OCI-M1 (cell line): ENCODE data around the gene DNM3.

ENCODE experiments used
- DNase-seq: peaks from one replicate; lab custom pipeline; 2025; lab: John Stamatoyannopoulos, UW

DNM3 gene

DNA sequence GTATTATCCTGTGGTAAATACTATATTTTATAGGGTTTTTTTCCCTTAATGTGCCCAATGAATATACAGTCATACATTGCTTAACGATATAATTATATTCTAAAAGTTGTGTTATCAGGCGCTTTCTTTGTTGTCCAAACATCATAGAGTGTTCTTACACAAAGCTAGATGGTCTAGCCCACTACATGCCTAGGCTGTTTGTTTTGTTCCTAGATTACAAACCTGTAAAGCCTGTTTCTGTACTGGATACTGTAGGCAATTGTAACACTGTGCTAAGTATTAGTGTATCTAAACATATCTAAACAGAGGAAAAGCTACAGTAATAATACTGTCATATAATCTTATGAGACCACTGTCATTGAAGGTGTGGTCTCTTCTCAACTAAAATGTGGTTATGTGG lies 336.6 kb downstream of the DNM3 start:
- DNase-seq = no peak

DNA sequence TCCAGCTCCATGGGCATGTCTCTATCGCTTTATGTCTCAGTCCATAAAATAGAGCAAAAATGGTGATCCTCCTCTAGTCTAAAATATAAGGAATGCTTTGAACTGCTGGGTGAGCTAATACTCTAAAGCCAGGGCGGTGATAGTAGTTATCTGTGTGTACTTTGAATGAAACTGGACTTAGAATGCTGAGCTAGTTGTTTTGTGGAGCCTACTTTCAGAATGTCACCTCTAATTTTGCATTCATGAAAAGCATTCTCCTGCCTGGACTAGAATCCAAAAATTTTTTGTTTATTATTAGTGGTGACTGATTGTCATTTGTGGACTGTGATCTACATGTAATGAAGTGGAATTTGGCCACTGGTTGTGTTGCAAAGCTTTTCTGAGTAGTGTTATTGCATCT lies 337.6 kb downstream of the DNM3 start:
- DNase-seq = no peak

DNA sequence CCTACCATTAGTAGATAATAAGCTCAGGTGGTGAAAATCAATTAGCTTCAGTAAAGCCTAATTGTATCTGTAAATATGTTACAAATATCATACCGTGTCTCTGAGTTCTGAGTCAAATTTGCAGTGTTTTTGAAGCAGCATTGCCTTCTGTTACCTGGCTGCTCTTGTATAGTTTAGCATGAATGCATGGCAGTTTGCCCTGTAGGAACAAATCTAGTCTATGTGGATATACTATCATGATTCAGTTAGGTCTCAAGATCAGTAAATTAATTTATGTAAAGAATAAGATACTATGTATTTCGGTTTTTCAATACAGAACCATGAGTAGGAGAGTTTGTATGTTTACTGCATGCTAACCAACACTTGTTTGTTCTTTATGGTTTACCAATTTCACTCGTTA lies 338.6 kb downstream of the DNM3 start:
- no peak for DNase-seq

DNA sequence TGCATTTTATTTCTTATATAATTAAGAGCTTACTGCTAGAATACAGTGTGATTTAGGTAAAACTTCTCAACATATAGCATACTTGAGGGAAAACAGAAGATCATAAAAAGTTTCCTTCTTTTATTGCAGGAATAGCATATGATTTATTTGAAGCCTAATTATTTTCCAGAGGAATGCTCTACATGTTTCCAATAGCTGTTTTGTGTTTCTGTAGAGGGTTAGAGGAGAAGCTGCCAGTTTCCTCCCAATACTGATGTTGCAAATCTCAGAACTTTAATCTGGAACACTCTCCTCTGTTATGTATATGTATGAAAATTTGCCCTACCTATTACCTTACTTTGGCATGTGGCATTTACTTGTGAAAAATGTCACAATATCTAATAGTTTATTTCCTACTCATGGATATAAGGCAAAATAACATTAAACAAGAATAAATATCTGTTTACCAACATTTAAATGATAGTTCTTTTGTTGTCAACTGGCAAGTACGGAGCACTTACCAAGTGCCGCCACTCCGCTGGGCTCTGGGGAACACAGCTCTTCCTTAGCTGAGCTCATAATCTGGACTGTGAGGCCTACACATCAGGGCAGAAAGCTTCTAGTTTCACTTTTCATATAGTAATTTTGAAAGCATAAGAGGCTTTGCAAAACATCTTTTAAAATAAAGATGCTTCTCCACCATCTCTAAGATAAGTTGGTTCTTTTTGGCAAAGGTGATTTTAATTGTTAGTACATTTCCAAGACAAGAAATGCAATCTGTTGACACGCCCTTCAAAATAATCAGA lies 339.4 kb downstream of the DNM3 start:
- peak; percentile 77 for DNase-seq

GRCh38 chr1:172184506-172185191 lies 343.4 kb downstream of the DNM3 start:
- no peak for DNase-seq

GRCh38 chr1:172185211-172185610 lies 343.9 kb downstream of the DNM3 start:
- peak; percentile 26 for DNase-seq

GRCh38 chr1:172185996-172186395 lies 344.7 kb downstream of the DNM3 start:
- peak; percentile 25 for DNase-seq

- DNase-seq = no peak
Observed at GRCh38 chr1:172201572-172201971, 360.3 kb downstream of the DNM3 start.

GRCh38 chr1:172203135-172203823 lies 362.0 kb downstream of the DNM3 start:
- DNase-seq = no peak

GRCh38 chr1:172203902-172204301 lies 362.6 kb downstream of the DNM3 start:
- no peak for DNase-seq

GRCh38 chr1:172206256-172206655 lies 365.0 kb downstream of the DNM3 start:
- DNase-seq = no peak

DNA sequence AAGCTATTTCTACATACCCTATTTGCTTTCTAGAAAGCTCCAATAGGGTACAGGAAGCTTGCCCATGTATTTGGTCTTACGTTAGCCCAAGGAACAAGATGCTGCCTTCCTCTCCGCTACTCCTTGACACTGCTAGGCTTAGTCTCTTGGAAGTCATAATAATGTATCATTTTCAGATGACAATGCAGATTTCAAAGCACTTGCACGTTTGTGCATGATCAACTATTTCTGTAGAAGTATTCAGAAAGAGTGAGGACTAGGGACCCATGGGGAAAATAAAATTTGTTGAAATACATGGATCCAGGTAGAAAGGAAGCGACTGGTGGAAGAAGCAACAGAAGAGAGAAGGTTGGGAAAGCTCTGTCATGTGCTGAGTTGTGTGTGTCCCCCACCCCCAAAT lies 367.3 kb downstream of the DNM3 start:
- DNase-seq = no peak

DNA sequence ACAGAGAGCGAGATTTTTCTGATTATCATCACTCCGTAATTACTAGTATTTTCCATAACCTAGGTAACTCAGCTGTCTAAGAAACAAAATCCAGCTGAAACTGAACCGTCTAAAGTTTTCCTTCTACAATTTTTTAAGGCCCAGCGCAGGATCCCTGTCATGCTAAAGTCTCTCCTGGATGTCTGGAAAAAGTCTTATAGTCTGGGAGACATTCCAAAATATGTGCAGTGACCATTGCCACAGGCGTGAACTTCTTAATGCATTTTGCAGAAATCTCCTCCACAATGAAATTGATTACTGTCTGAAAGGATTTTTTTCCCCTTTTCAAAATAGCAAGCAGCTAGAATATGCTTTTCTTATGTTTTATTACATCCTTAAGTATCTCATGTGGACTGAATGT lies 369.9 kb downstream of the DNM3 start:
- DNase-seq = no peak

DNA sequence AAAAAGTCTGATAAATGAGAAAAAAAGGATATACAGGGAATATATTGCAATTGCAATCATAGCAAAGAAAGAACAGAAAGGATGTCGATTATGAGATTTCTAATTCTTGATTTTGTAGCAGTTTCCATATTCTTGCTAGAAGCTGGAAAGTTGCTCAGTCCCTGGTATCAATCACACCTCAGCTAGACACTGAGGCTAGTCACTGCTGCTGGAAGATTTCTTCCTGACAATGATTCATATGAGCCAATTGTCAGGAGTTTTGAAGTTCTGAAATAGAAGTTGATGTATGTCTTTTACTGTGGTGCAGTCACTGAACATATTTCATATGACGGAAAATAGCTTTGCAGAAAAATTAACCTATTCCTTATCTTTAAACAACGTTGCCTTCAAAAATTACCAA lies 370.8 kb downstream of the DNM3 start:
- DNase-seq = no peak

- DNase-seq = no peak
Observed at GRCh38 chr1:172215006-172215405, 373.7 kb downstream of the DNM3 start.

DNA sequence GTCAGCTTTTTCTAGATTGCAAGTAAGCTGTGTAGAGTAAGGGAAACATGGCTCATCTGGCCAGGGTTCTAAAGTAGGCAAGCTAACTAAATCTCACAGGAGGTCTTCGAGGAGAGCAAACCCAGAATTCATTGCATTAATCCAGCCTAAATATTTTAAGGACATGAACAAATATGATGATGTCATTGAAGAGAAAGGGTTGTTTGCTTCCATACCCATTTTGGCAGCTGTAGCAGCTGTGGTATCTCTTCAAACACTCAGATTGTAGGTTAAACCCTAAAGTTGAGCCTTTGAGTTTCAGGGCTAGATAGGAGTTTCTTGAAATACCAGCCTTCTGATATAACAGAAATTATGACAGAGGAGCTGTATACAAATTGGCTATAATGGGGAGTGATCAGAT lies 378.7 kb downstream of the DNM3 start:
- peak; percentile 39 for DNase-seq

DNA sequence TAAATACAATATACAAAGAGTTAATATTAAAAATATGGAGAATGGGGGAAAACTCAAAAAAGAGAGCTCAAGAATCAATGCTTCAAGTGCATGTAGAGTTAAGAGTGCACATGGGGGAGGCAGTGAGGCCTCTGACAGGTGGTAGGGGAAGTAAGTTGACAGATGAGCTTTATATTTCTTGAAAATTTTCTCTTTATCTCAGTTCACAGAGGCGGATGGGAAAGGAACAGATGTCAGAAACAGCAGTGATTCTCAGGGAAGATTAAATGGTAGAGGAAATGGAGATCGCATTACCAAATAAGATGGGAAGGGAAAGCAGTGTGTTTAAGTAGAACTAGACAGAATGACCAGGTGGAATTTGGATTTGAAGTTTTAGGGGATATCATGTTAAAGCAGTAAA lies 379.1 kb downstream of the DNM3 start:
- peak; percentile 71 for DNase-seq

DNA sequence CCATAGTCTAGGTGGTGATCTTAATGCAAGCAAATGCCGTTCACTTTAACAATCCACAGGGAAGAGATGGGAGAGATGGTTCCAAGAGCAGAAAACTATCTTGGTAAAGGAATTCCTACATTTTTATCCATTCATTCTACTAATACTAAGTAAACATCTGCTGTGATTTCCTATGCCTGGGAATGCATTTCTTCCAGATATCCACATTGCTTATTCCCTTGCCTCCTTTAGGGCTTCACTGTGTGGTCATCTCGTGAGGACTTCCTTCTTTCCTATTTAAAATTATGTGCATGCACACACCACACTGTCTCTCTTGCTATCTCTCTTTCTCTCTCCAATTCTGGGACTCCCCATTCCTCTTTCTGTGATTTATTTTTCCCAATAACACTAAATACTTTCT lies 380.1 kb downstream of the DNM3 start:
- DNase-seq = no peak

DNA sequence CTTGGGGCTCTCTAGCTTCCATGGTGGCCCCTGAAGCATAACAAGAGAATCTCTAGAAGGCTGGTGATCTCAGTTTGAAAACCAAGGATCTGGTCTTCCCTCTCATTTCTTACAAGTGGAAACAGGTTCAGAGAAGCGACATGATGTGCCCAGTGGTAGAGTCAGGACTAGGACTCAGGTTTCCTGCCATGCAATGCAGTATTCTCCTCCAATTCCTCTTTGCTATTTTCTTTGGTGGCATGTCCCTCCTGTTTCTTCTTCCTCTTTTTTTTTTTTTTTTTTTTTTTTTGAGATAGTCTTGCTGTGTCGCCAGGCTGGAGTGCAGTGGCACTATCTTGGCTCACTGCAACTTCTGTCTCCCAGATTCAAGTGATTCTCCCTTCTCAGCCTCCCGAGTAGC lies 383.6 kb downstream of the DNM3 start:
- DNase-seq = peak; percentile 43

DNA sequence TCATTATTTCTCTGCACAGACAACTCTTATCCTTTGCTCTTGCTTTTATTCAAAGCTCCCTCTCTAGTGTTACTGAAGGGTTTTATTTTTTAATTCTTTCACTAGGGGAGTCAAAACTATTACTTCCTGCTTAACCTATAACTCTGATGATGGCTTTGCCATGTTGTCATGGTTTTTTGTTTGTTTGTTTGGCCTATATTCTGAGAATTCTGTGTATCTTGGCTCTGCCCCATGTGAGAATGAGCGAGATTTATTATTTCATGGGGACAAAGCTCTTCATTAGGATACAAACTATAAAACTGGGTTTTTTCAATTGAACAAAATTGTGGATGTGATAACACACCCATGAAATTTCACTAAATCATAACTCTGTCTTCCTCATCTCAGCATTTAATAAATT lies 388.6 kb downstream of the DNM3 start:
- DNase-seq = no peak

DNA sequence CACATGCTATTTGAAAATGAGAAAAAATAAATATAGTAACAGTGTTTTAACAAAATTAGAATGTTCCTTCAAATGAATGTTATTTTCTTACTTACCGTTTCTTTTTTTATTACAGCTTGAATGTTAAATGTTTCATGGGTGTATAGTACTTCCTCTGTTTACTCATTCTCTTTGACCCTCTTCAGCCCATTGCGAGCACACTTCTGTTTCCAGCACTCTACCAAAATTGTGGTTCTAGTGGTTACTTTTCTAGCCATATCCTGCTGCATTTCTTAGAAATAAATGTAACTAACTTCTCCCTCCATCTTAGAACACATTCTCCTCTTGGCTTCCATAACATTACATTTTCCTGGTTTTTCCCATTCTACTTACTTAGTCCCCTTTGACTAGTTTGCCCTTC lies 389.2 kb downstream of the DNM3 start:
- no peak for DNase-seq

- no peak for DNase-seq
Observed at GRCh38 chr1:172236958-172237357, 395.7 kb downstream of the DNM3 start.

DNA sequence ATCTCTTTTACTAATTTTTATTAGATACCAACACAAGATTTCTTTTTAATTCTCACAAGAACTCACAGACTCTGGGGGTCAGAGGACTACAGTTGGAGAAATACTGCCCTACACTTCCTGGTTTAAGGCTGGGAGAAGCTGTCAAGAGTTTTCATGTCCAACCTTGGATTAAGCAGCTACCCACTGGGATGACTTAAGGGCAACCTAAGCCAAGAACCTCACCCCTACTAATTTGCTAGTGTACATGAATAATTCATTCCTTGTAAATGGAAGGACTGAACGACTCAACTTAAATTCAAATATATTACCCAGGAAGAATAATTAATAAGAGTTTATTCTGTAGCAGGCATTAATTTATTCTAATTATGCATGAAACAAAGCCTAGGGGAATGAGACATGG lies 396.9 kb downstream of the DNM3 start:
- DNase-seq = no peak
